ENCODE data around the gene CSTPP1. TPM values are rescaled to one million over a fixed set of nuclear protein-coding genes. Genes with fewer than 3 reads are reported as not detected.

The CSTPP1 gene
- total and polyA plus RNA-seq, 2 of the 8 experiments (the other 6 are each of a cell fraction or from before 2014, with no cell fraction given), result 24.2 to 28.7 TPM

DNA sequence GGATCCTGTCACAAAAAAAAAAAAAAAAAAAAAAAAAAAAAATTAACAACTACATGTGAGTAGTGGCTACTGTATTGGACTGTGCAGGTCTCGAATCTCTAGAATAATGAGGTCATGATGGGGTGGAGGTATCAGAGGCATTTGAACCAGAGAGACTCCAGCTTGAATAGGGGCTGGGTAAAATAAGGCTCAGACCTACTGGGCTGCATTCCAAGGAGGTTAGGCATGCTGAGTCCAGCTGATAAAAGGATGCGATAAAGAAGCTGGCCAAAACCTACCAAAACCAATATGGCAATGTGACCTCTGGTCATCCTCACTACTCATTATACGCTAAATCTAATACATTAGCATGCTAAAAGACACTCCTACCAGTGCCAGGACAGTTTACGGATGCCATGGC is 255.6 kb downstream of the CSTPP1 start:
- 89% methylated on average over 4 of the region's 4 CpGs; no CpG with 5 or more reads in 1 of the 2 experiments for WGBS, 2 experiments (ENCODE audit: extremely low coverage in 1 of 2, insufficient coverage in 1 of 2, insufficient read length in 1 of 2, insufficient replicate concordance in 2 of 2, low coverage in 1 of 2, low lambda C conversion rate in 2 of 2, missing lambda C conversion rate in 1 of 2)
- DNase-seq (ENCODE audit: low read depth in 1 of 2, low spot score in 2 of 2), result no peak
- Histone ChIP-seq H3K27me3 (replicated peaks in 1 of 4; ENCODE audit: control insufficient read depth in 3 of 4, extremely low read depth in 1 of 4, insufficient read depth in 3 of 4, low read length in 3 of 4) (peaks cover 0 to 6% (median 0%) of the 10 kb centered on the region in 4 experiments; a peak in 3 of 7 replicates), H3K9me3 (ENCODE audit: insufficient read depth in 2 of 2, low read depth in 1 of 2, low read length in 1 of 2) (no peaks in the 10 kb centered on the region), H4K20me1 (replicated peaks in 1 of 2; ENCODE audit: control insufficient read depth in 1 of 2, insufficient read depth in 2 of 2, low read length in 2 of 2) (no peaks in the 10 kb centered on the region), H4K5ac (ENCODE audit: insufficient read length, low read depth, low read length) (no peak overlapping the region), H3K9ac (replicated peaks in 1 of 4; ENCODE audit: extremely low read depth in 1 of 4, low read depth in 3 of 4, low read length in 3 of 4) (no peak overlapping the region), H2BK5ac (ENCODE audit: low read depth, low read length) (no peak overlapping the region), H4K91ac (replicated peaks; ENCODE audit: insufficient read length, low read length) (no peak overlapping the region), H3K56ac (replicated peaks; ENCODE audit: insufficient read length, low read depth, low read length) (no peak overlapping the region), H2AFZ (ENCODE audit: low read length) (no peak overlapping the region), H2BK120ac (replicated peaks; ENCODE audit: low read depth, low read length) (no peak overlapping the region), H3K36me3 (ENCODE audit: control insufficient read depth in 2 of 4, insufficient read depth in 4 of 4, low read length in 3 of 4) (no peaks in the 10 kb centered on the region), H2BK15ac (ENCODE audit: low read length) (no peak overlapping the region), H3K23me2 (ENCODE audit: low read depth, low read length) (peaks cover 6% of the 10 kb centered on the region; the same call in 1 of the 2 replicates), H3K4me2 (ENCODE audit: insufficient read depth in 1 of 2, low read depth in 2 of 2, low read length in 2 of 2) (no peak overlapping the region), H3K4me3 (ENCODE audit: extremely low read depth in 1 of 4, insufficient read depth in 2 of 4, low read depth in 3 of 4, low read length in 4 of 4) (no peak overlapping the region), H3K79me1 (ENCODE audit: low read depth, low read length) (no peaks in the 10 kb centered on the region), H2BK20ac (ENCODE audit: low read length) (no peak overlapping the region), H3K18ac (ENCODE audit: extremely low read depth, low read length) (no peak overlapping the region), H3K23ac (ENCODE audit: insufficient read length) (no peak overlapping the region), H3K79me2 (ENCODE audit: control insufficient read depth in 1 of 2, insufficient read depth in 2 of 2, low read length in 2 of 2) (no peaks in the 10 kb centered on the region), H3K14ac (ENCODE audit: insufficient read length) (no peak overlapping the region), H3K27ac (ENCODE audit: low read depth, low read length) (no peak overlapping the region), H2AK5ac (ENCODE audit: low read depth, low read length) (no peak overlapping the region), H3K4me1 (replicated peaks in 1 of 4; ENCODE audit: control insufficient read depth in 3 of 4, insufficient read depth in 4 of 4, low read length in 3 of 4) (0 out of 7 replicates have a peak, but pooled peaks cover 0 to 2% (median under 1%) of the 10 kb centered on the region in 4 experiments), H4K8ac (ENCODE audit: extremely low read depth, insufficient read depth, low read length) (no peak overlapping the region), H2BK12ac (ENCODE audit: low read depth, low read length) (no peak overlapping the region), H3K4ac (replicated peaks; ENCODE audit: insufficient read length, low read depth, low read length) (no peak overlapping the region)
- ChIA-PET CTCF (ENCODE audit: partially characterized antibody) (interaction anchor here (0.6 to 1.2 kb wide), 5 partner anchors 12 to 62 kb away, joined by 3 to 5 read pairs (median 5); partner anchors contain the start of gene DDB2), POLR2A (ENCODE audit: partially characterized antibody) (interaction anchor here (0.6 kb wide), 1 partner anchor 30 kb away, joined by 3 read pairs; no protein-coding TSS in a partner anchor)
- TF ChIP-seq RXRA (IDR thresholded peaks at IDR 0.05; ENCODE audit: insufficient read depth, low read depth, low read length), result no peak
- TF ChIP-seq TCF12 (IDR thresholded peaks at IDR 0.05; ENCODE audit: low read depth, low read length), result no peak
- TF ChIP-seq SIRT6 (IDR thresholded peaks at IDR 0.05; ENCODE audit: low read length), result no peak
- TF ChIP-seq POLR2AphosphoS5 (IDR thresholded peaks at IDR 0.05; ENCODE audit: low read depth, low read length), result no peak
- no peak for TF ChIP-seq YY1 (IDR thresholded peaks at IDR 0.05; ENCODE audit: low read depth, low read length)
- TF ChIP-seq TEAD4 (IDR thresholded peaks at IDR 0.05; ENCODE audit: low read depth, low read length), result 0 out of 2 replicates have a peak, but pooled peaks have one; percentile 42
- TF ChIP-seq KDM4A (IDR thresholded peaks at IDR 0.05; ENCODE audit: low read depth, low read length, severe bottlenecking), result no peak
- FAIRE-seq, result no peak
